ENCODE data around the gene C16orf89.
"Not testable (repeated sequence)": the region's sequence is repeated elsewhere in the genome, so short reads cannot be mapped to it uniquely, and the experiment has no call there.

Gene C16orf89

DNA sequence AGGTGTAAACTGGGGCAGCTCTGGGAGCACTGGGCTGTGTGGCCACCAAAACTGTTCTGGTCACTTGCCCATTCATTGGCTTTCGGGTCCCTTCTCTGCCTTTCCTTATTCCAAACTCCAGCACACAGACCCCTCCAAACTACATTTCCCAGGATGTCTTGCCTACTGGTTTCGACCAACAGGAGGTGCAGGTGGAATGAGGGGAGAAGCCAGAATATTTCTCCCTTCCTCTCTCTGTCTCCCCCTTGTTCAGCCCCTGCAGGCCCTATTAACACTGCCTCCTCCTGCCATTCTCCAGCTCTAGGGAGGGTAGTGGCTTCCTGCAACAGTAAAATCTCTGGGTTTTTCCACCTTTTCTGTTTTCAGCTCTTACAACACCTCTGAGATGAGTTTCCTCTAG is 18.8 kb downstream of the C16orf89 start:
- no peak overlapping the region for H3K4me3 ChIP-seq (replicated peaks; ENCODE audit: low read depth, low read length)
- TF ChIP-seq, protein P1, sequence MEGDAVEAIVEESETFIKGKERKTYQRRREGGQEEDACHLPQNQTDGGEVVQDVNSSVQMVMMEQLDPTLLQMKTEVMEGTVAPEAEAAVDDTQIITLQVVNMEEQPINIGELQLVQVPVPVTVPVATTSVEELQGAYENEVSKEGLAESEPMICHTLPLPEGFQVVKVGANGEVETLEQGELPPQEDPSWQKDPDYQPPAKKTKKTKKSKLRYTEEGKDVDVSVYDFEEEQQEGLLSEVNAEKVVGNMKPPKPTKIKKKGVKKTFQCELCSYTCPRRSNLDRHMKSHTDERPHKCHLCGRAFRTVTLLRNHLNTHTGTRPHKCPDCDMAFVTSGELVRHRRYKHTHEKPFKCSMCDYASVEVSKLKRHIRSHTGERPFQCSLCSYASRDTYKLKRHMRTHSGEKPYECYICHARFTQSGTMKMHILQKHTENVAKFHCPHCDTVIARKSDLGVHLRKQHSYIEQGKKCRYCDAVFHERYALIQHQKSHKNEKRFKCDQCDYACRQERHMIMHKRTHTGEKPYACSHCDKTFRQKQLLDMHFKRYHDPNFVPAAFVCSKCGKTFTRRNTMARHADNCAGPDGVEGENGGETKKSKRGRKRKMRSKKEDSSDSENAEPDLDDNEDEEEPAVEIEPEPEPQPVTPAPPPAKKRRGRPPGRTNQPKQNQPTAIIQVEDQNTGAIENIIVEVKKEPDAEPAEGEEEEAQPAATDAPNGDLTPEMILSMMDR (IDR thresholded peaks at IDR 0.05; ENCODE audit: low read depth, low read length, missing control alignments), result no peak
- no peak for DNase-seq (ENCODE audit: extremely low read depth, low read depth)

DNA sequence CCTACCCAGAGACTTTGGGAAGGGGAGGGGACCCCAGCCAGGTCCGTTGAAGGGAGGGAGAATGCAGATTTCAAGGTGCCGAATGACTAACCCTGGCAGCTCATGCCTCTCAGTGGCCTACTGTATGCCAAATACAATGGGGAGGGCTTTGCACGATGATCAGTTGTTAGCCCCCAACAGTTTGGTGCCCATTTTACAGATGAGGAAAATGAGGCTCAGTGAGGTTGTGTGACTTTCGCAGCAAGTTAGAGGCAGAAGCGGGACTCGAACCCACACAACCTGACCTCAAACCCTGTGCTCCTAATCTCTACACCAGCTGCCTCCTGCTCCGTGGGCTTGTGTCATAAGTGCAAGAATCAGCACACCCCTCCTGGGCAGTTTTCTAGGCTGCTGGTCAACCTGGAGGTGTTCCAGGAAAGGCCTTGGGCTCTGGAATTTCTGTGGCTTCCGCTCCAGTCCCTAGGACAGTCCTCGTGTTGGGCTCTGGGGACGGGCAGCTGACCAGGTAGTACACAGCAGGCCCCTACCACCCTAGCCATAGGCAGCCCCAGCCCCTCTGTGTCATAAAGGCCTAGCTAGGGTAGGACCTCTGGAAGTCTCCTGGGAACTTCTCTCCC is 20.1 kb downstream of the C16orf89 start:
- no peak overlapping the region for H3K4me3 ChIP-seq (replicated peaks; ENCODE audit: low read depth, low read length)
- no peak for DNase-seq (ENCODE audit: extremely low read depth, low read depth)
- TF ChIP-seq, protein P1 (IDR thresholded peaks at IDR 0.05; ENCODE audit: low read depth, low read length, missing control alignments), result no peak

DNA sequence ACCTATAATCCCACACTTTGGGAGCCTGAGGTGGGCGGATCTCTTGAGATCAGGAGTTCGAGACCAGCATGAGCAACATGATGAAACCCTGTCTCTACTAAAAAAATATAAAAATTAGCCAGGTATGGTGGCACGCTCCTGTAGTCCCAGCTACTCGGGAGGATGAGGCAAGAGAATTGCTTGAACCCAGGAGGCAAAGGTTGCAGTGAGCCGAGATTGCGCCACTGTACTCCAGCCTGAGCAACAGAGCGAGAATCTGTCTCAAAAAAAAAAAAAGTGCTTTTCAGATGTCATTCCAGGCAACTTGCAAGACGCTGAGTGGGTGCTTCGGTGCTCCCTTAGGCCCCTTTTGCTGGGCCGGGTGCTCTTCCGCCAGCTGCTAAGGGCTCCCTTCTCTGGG is 21.2 kb downstream of the C16orf89 start:
- DNase-seq (ENCODE audit: extremely low read depth, low read depth); H3K4me3 ChIP-seq (replicated peaks; ENCODE audit: low read depth, low read length): not testable (repeated sequence)

DNA sequence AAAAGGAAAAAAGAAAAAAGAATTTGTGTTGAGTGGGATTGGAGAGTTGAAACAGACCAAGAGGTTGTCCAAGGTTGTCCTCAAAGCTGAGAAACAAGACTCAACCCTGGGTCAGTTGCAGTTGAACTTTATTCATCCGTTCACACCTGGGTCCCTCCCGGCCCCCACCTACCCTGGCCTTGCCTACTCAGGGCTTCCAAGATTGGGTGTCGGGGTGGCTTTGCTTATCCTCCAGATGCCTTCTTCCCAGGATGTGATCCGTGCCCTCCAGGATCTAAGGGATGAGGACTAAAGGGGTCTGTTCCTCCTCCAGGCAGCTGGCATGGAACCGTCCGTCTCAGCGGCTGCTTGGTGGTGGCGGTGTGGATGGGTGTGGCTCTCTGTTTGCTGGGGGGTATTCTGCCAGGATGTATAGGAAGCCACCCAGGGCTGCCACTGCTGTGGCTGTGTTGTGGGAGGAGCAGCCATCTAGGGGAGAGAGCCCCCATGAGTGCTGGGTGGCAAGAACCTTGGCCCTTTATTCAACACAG is 21.7 kb downstream of the C16orf89 start:
- TF ChIP-seq, protein P1 (IDR thresholded peaks at IDR 0.05; ENCODE audit: low read depth, low read length, missing control alignments), result no peak
- H3K4me3 ChIP-seq (replicated peaks; ENCODE audit: low read depth, low read length), result no peak overlapping the region
- no peak for DNase-seq (ENCODE audit: extremely low read depth, low read depth)

DNA sequence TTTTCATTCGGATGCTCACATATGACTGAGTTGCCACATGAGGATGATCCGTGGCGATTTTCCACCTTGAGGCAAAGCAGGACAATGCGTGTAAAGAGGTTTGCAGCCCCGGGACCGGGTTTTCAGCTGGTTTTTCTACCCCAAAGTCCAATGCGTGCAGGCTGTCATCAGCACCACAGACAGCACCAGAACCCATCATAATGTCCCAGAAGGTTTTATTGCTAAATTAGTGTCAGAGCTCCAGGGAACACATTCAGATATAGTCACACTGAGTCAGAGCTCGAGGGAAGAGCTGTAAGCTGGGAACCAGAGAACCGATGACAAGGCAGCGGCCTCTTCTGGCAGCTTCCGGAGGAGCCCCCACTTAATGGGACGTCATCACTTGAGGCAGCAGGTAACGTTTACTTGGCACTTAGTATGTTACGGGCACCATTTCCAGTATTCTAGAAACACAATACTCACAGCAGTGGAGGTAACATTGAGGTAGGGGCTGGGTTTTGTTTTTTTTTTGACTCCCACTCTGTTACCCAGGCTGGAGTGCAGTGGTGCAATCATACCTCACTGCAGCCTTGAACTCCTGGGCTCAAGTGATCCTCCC is 23.1 kb downstream of the C16orf89 start:
- DNase-seq (ENCODE audit: extremely low read depth, low read depth), result no peak

DNA sequence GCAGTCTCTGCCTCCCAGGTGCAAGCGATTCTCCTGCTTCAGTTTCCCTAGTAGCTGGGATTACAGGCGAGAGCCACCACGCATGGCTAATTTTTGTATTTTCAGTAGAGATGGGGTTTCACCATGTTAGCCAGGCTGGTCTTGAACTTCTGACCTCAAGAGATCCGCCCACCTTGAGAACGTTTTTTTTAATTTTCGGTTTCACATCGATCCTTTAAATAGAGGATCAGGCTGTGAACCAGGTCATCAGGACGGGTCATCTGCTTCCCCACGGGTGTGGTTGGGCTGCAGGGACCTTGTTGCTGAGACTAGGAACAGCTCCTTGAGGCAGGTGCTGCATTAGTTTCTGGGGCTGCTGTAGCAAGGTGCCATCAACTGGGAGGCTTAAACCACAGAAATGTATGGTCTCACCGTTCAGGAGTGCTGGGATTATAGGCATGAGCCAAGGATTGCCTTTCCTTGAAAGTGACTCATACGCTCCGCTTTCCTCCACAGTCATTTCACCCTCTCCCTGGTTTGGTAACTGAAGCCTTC is 24.1 kb downstream of the C16orf89 start:
- H3K4me3 ChIP-seq (replicated peaks; ENCODE audit: low read depth, low read length), result no peak overlapping the region
- DNase-seq (ENCODE audit: extremely low read depth, low read depth), result no peak
- TF ChIP-seq, protein P1 (IDR thresholded peaks at IDR 0.05; ENCODE audit: low read depth, low read length, missing control alignments), result no peak

More for the DNA sequence above, 23.1 kb downstream of the C16orf89 start:
- H3K4me3 ChIP-seq (replicated peaks; ENCODE audit: low read depth, low read length), result no peak overlapping the region
- TF ChIP-seq, protein P1 (IDR thresholded peaks at IDR 0.05; ENCODE audit: low read depth, low read length, missing control alignments), result peak; percentile 3

DNA sequence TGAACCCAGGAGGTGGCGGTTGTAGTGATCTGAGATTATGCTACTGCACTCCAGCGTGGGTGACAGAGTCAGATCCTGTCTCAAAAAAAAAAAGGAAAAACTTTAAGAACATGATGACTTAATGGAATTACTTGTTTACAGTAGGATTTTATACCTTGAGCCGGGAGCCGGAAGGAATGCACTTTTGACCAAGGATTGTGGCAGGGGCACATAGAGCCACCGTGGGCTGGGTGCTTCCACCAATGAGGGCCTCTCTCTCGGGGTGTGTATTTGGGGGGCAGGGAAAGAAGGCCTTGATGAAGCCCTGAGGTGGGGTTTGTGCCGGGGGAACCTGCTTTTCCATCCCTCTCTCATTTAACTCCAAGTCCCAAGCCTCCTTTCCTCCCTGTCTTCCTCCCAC is 25.3 kb downstream of the C16orf89 start:
- DNase-seq (ENCODE audit: extremely low read depth, low read depth), result no peak
- TF ChIP-seq, protein P1 (IDR thresholded peaks at IDR 0.05; ENCODE audit: low read depth, low read length, missing control alignments), result no peak
- H3K4me3 ChIP-seq (replicated peaks; ENCODE audit: low read depth, low read length), result no peak overlapping the region
